Measurements from ENCODE around the gene CHRNA7.
"Not testable (repeated sequence)": the region's sequence is repeated elsewhere in the genome, so short reads cannot be mapped to it uniquely, and the experiment has no call there.

CHRNA7 gene

GRCh38 chr15:32196206-32196605, 165.9 kb downstream of the CHRNA7 start:
- DNase-seq: not testable (repeated sequence)

- DNase-seq: not testable (repeated sequence)
Observed at GRCh38 chr15:32198938-32199337, 168.6 kb downstream of the CHRNA7 start.

- DNase-seq: not testable (repeated sequence)
Observed at GRCh38 chr15:32209081-32209480, 178.8 kb downstream of the CHRNA7 start.

- DNase-seq: no peak
Observed at GRCh38 chr15:32218666-32219065, 188.4 kb downstream of the CHRNA7 start.
